ENCODE results near the gene SPPL2B. TPM values are rescaled to one million over a fixed set of nuclear protein-coding genes. Genes with fewer than 3 reads are reported as not detected.

Gene SPPL2B, protein sequence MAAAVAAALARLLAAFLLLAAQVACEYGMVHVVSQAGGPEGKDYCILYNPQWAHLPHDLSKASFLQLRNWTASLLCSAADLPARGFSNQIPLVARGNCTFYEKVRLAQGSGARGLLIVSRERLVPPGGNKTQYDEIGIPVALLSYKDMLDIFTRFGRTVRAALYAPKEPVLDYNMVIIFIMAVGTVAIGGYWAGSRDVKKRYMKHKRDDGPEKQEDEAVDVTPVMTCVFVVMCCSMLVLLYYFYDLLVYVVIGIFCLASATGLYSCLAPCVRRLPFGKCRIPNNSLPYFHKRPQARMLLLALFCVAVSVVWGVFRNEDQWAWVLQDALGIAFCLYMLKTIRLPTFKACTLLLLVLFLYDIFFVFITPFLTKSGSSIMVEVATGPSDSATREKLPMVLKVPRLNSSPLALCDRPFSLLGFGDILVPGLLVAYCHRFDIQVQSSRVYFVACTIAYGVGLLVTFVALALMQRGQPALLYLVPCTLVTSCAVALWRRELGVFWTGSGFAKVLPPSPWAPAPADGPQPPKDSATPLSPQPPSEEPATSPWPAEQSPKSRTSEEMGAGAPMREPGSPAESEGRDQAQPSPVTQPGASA
- total RNA-seq: 267 TPM

DNA sequence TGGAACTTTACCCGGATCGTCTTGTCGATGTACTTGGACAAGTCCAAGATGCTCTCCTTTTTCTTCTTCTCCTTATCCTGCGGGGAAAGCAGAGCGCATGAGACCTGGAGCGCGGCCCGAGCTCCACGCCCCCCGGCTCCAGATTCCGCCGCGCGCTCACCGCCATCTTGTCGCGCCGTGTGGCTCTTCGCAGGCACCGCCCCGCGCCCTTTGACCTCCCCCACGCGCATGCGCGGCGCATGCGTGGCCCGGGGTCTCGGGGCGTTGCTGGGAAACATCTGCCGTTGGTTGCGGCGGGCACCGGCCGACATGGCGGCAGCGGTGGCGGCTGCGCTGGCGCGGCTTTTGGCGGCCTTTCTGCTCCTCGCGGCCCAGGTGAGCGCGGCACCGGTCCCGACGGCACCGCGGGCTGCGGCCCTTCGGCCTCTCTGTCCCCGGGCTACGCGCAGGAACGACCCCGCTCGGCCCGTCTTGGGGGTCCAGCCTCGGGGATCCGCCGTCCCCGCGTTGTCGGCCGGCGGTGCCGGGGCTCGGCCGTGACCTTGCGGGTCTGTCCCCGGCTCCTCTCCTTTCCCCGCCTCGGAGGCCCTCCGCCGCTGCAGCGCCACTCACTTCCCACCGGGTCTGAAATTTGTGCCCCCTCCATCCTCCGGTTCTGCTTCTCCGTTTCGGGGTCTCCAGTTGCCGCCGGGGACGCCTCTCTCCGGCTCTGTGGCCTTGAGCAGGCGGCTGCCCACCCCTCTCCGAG, at the start of gene SPPL2B, which contains the start of gene LSM7:
Gene SPPL2B (plus strand): TSS at position 284 of the 748 bp plus-strand sequence. CDS start 26 bp downstream, at position 310.
Gene LSM7 (minus strand): TSS at position 186 of the 748 bp plus-strand sequence. CDS start 20 bp downstream, at position 166.
- DNase-seq (ENCODE audit: low read depth in 2 of 3, low spot score in 2 of 3): peak; percentile 90 to 94 (median 92)

- DNase-seq (ENCODE audit: low read depth in 2 of 3, low spot score in 2 of 3): no peak
Measured at GRCh38 chr19:2280633-2281264, 47.7 kb upstream of the SPPL2B start.

DNA sequence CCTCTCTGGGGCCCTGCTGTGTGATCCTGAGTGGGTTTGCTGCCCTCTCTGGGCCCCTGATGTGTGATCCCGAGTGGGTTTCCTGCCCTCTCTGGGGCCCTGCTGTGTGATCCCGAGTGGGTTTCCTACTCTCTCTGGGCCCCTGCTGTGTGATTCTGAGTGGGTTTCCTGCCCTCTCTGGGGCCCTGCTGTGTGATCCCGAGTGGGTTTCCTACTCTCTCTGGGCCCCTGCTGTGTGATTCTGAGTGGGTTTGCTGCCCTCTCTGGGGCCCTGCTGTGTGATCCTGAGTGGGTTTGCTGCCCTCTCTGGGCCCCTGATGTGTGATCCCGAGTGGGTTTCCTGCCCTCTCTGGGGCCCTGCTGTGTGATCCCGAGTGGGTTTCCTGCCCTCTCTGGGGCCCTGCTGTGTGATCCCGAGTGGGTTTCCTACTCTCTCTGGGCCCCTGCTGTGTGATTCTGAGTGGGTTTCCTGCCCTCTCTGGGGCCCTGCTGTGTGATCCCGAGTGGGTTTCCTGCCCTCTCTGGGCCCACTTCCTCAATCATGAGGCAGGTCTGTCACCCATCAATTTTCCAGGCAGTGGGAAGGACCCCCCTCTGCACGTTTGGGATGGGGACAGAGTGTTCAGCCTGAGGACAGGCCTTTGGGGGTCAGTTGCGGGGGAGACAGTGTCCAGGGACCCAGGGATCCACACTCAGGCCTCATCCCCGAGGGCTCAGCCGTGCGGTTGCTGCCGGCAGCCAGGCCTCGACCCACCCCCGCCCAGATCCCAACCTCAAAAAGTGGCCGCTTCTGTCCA, 47.0 kb upstream of the SPPL2B start:
- DNase-seq (ENCODE audit: low read depth in 2 of 3, low spot score in 2 of 3): peak in 1 of 3 donors; percentile 22

DNA sequence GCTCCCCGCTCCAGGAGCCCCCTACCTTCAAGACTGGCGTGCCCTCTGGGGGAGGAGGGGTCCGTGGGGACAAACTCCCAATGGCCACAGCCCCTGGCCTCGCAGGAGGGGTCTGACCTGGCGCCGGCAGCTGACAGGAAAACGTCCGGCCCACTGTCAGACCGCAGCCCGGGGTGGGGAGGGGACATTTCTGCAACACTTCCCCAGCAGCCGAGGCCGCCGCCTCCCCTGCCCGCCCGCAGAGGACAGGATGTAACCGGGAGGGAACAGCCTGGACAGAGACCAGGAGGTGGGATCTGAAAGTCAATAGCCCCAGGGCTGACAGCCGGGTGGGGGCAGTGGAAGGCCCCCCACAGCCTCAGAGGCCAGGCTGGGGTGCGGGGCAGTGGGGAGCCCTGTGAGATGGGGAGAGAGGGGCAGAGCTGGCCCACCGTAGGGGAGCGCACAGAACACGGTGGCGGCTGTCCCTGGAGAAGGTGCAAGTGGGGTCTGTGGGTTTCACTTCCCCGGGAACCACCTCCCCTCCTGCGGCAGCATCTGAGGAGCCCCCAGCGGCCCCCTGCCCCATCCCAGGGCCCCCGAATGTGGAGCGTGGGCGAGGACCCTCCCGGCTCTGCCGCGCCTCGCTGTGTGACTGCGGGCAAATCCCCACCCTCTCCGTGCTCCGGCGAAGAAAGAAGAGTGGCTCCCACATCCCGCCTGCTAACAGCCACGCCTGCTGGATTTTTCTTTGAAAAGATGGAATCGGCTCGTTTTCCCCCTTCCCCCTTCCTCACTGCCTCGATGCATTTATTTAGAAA, 46.2 kb upstream of the SPPL2B start, which contains the start of gene PEAK3:
Gene PEAK3 (minus strand): TSS at position 114 of the 800 bp plus-strand sequence. CDS start 1,244 bp downstream, outside the sequence.
- DNase-seq (ENCODE audit: low read depth in 2 of 3, low spot score in 2 of 3): peak in 2 of 3 donors; percentile 62 to 70

- no peak for DNase-seq (ENCODE audit: low read depth in 2 of 3, low spot score in 2 of 3)
Measured at GRCh38 chr19:2282862-2283237, 45.6 kb upstream of the SPPL2B start.

DNA sequence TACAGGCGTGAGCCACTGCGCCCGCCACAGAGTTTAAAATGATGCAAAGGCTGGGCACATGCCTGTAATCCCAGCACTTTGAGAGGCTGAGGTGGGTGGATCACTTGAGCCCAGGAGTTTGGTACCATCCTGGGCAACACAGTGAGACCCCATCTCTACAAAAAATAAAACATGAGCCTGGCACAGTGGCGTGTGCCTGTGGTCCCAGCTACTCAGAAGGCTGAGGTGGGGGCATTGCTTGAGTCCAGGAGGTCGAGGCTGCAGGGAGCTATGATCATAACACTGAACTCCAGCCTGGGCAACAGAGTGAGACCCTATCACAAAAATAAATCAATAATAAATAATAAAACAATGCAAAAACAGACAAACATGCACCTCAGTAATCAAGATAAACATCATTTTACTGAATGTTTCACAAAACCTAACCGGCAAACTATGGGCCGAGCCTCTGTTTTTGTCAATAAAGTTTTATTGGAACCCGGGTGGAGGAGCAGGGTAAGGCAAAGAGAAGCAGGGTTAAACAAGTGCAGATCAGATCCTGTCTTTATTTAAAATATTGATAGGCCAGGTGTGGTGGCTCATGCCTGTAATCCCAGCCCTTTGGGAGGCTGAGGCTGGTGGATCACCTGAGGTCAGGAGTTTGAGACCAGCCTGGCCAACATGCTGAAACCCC, 44.5 kb upstream of the SPPL2B start:
- DNase-seq (ENCODE audit: low read depth in 2 of 3, low spot score in 2 of 3): no peak

DNA sequence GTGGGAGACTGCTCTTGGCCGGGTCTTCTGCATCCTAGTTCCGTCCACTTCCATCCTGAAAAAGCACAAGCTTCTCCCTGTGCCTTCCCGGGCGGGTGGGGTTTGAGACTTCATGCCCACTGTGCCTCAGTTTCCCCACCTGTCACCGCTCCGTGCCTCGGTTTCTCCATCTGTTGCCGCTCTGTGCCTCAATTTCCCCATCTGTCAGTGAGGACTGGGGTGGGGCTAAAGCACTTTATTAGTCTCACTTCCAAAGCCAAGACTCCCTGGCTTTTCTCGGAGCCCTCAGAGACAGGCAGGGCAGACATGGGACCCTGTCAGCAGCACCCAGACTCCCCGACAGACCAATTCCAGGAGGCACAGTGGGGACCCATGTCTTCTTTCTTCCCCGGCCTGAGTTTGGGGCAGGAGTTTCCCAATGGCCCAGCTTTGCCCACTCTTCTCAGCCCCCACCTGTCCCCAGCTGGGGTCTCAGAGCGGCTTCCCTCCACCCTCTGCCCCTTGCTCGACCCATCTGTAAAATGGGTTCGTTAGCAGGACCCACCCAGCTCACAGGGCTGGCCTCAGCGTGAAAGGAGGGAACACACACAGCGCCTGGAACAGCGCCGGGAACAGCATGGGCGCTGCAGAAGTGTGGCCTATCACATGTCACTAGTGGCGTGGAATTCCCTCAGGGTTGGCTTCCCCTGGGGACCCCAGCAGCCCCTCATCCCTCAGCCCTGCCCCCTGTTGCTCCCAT, 41.9 kb upstream of the SPPL2B start:
- DNase-seq (ENCODE audit: low read depth in 2 of 3, low spot score in 2 of 3): no peak

DNA sequence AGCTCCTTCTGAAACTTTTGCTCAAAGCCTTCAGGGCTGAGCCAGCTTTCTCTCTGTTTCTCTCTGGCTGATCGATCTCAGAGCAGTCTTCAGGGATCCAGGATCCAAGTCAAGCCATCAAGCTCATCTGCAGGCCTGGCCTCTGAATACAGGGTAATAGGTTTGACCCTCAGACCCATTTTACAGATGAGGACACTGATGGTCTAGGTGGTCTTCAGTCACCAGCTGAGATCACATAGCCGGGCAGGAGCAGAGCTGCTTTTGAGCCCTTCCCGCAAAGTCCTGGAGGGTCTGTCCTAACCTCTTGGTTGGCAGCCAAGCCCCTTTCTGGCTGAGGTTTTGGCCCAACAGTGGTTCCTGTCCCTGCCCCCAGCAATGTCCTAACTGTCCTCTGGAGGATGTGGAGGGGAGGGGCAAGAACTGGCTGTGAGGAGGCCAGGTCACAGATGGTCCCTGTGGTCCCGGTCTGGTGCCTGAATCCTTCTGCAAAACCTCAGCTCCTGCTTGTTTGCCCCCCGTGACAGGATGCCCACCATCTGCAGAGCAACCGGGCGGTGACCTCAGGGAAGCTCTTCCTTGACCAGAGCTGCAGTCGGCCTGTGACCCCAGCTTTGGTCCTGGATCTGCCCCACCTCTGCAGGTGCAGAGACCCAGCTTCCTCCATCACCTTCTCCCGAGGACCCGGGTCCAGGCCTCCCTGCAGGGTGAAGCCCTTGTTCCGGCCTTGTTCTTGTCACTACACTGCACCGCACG, 40.7 kb upstream of the SPPL2B start:
- no peak for DNase-seq (ENCODE audit: low read depth in 2 of 3, low spot score in 2 of 3)

GRCh38 chr19:2288338-2288817, 40.1 kb upstream of the SPPL2B start:
- no peak for DNase-seq (ENCODE audit: low read depth in 2 of 3, low spot score in 2 of 3)

DNA sequence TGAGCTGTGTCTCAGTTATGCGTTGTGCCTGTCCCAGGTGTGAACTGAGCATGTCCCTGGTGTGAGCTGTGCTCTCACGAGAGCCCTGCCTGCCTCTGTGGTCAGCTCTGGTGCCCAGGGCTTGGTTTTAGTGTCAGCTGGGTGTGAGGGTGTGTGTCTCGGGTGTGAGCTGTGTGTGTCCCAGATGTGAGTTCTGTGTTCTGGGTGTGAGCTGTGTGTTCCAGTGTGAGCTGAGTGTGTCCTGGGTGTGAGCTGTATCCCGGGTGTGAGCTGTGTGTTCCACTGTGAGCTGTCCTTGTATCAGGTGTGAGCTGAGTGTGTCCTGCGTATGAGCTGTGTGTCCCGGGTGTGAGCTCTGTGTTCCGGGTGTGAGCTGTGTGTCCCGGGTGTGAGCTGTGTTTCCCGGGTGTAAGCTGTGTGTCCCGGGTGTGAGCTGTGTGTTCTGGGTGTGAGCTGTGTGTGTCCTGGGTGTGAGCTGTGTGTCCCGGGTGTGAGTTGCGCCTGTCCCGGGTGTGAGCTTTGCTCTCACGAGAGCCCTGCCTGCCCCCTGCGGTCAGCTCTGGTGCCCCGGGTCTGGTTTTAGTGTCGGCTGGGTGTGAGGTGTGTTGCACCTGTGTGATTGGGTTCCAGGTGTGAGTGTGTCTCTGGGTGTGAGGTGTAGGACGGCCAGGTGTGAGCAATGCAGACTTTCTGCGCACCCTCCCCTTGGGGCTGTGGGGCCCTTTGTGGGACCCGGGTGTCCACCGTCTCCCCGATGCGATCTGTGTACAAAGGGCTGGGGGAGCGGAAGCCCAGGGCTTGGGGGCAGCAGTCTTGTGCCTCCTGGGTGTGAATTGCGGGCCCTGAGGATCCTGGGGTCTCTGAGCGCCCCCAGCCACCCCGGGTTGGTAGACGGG, 39.4 kb upstream of the SPPL2B start:
- DNase-seq (ENCODE audit: low read depth in 2 of 3, low spot score in 2 of 3): no peak

- DNase-seq (ENCODE audit: low read depth in 2 of 3, low spot score in 2 of 3): peak in 2 of 3 donors; percentile 90 to 94
Measured at GRCh38 chr19:2289714-2290435, 38.6 kb upstream of the SPPL2B start.

DNA sequence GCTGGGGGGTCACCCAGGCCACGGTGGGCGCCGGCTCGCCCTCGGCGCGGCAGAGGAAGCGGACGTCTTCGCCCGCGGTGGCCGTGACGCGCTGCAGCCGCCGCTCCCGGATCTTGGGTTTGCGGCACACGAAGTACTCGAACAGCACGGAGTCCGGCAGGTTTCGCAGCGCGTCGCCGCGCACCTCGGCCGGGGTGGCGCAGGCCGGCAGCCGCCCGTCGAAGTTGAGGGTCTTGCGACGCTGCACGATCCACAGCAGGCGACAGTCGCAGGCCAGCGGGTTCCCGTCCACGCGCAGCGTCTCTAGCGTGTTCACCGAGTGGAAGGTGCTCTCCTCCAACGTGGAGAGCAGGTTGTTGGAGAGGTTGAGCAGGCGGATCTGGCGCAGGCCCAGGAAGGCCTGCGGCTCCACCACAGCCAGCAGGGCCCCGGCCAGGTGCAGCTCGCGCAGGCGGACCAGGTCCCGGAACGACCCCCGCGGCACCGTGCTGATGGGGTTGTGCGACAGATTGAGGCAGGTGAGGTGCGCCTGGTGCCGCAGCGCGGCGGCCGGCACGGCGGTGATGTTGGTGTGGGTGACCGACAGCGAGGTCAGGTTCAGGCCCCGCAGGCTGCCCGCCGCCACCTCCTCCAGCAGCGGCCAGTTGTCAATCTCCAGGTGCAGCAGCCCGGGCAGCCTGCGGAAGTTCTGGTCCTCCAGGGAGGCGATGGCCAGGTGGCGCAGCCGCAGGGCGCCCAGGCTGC, 37.9 kb upstream of the SPPL2B start:
- peak in 1 of 3 donors; percentile 62 for DNase-seq (ENCODE audit: low read depth in 2 of 3, low spot score in 2 of 3)

GRCh38 chr19:2291185-2291751, 37.2 kb upstream of the SPPL2B start:
- DNase-seq (ENCODE audit: low read depth in 2 of 3, low spot score in 2 of 3): no peak

- no peak for DNase-seq (ENCODE audit: low read depth in 2 of 3, low spot score in 2 of 3)
Measured at GRCh38 chr19:2294687-2295335, 33.7 kb upstream of the SPPL2B start.
